HG03280 (cell line): ENCODE measurements around the gene FEZ2.

Experiments used
- ATAC-seq: cut with Tn5 transposase; IDR thresholded peaks from one replicate; pipeline ENCODE4 v1.9.1; 2021; ENCODE audit warnings: mild to moderate bottlenecking, moderate library complexity; ENCODE audit not compliant: unreplicated experiment

The FEZ2 gene

DNA sequence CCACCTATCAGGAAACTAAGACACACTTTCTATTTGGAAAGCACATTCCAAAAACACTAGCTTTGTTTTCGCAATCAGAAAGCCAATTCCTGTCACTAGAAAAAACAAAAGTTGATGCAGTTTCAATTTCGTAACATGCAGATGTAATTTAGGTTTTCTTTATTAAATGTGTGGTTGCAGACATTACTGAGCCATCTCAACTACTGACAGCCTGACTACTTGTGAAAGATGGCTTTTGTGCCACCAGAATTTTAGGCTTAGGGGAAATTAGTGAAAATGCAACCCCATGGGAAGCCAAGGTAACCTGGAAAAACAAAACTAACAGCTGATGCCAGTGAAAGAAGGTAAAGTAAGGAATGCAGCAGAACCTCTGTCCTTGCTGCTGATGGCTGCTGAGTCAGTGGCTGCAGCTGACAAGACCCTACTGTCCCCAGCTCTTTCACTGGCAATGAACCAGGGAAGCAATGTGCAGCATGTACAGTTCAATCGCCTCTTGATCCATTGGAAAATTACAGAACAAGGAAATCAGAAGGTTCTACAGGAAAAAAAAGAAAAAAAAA lies 34.9 kb downstream of the FEZ2 start:
- no peak for ATAC-seq

DNA sequence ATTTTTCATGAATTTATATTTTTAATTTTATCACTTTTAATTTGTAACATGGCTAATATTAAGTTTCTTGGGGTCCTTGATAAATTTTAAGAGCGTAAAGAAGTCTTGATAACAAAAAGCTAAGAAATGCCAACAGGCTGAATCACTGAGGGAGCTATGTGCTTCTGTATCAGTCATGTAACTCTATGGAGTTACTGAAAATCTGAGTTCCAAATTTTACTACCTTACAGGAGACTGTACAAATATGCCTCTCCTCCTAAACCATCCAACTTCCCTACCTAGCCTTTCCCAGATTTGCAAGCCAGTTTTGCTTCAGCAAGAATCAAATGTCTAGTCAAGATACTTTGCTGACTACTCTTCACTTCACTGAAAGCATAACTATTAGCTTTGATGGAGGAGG lies 35.7 kb downstream of the FEZ2 start:
- ATAC-seq, result no peak

DNA sequence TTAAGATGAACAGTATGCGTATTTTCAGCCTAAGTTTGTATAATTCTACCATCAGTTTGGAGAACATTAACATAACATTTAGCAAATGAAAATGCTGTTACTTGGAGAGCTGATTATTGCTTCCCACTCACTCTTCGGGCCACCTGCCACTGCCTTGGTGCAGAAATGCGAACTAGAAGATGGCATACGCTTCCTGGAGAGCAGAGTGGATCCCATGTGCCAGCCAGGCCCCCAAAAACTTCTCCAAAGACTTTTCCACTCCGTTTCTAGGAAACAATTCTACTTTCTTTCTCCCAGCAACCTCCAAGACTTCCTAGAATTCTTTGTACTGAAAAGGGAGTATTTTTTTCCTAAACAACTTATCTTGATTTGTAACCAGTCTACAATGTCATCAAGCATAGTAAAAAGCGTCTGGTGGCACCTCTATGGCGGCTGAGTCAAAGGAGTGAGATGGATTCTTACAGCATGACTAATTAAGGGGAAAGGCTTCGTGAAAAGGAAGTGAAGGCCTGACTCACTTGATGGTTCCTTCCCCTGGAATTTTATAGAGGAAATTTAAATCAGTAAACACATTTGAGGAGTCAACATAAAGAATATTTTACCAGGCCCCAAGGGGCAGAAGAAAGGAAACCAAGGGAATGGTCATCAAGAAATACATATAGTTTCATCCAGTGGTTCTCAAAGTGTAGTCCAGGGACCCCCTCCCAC lies 36.6 kb downstream of the FEZ2 start:
- no peak for ATAC-seq

DNA sequence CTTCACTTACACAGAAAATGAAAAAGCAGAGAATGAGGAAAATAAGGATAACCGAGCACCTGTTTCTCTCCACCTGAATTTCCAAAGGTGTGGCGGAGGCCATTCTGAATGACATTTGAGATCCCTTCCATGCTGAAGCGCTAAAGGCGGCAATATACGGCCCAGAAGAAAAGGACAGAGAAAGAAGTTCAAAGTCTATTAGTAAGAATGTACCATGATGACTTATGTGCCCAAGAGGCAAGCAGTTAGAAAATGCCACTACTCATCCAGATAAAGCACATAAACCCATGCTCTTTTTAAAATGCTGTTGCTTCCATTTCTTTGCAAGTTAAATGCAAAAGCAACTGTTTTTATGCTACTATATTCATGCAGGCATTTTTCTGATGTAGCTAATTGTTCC lies 37.2 kb downstream of the FEZ2 start:
- ATAC-seq, result no peak

DNA sequence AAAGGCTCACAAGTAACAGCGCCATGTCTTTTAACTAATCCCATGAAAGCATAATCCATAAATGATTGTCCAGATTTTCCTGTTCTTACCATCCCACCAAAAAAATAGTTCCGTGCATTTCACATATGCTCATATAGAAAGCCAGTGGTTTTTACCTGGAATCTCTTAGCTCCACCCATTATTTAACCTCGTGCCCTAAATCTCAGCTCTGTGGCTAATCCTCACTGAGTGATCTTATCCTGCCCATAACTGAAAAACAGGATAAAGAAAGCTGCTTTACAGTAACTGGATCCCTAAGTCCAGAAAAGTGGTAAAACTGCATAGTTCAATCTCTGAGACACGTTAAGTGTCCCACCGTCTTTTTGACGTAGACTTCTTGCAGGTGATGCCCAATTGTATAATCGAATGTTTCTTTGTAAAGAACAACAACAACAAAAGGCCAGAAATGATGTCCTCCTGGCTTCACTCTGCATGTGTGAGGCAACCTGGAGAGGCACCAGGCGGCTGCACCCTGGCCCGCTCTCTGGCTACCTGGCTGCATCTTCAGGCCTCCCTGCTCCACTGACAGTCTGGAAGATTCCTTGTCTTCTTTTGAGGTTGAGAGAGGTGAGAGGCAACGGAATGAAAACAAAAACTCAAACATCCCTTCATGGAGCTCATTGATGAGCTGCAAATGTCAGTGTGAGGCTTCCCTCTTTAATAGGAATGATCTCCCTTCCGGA lies 38.6 kb downstream of the FEZ2 start:
- ATAC-seq, result no peak

DNA sequence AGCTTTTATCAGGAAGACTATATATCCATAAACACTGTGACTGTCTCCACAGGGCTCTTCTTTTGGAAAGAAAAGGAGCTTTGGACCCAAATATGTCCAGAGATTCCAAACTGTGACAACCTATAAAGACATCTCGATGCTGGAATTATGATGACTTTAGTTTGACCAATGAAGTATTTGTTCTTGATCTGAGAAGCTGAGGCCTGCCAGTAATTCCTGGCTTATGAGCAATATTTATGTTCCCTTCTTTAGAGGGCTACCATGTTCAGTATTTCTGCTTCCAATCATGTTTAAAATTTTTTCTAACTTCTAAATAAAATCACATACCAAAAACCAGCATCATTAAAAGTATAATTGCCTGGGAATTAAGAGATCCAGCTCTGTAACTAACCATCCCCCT lies 41.1 kb downstream of the FEZ2 start:
- no peak for ATAC-seq

DNA sequence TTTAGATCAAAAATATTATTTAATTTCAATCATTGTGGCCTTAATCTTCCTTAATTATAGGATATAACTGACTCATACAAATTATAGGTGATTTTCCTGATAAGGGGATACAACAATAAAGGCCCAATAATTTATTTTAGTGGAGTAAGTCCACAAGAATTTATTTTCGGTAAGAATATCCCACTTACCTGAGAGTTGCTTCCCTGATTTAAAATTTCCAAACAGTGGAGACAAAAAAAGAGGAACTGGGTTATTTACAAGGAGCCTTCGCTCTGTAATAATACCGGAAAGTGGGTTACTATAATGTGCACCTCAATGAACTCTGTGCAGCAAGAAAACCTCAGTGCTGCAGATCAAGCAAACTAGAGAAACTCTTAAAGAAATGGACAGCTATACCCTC lies 42.2 kb downstream of the FEZ2 start:
- no peak for ATAC-seq

DNA sequence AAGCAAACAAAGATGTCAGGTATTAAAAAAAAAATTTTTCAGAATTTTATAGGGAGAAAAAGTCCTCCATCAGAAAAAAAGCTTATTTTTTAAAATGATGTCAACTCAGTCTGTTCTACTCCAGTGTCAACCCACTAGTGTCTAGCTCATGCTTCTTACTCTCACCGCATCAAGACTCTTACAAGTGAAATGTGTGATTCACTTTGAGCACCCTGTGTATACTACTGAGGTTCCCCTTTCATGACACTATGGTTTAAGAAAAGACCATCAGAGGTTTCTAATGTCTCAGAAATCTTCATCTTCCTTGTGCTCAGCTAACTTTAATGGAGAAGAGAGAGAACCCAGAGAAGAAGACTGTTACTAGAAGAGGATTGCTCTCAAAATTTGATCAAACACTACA lies 43.4 kb downstream of the FEZ2 start:
- ATAC-seq, result no peak

DNA sequence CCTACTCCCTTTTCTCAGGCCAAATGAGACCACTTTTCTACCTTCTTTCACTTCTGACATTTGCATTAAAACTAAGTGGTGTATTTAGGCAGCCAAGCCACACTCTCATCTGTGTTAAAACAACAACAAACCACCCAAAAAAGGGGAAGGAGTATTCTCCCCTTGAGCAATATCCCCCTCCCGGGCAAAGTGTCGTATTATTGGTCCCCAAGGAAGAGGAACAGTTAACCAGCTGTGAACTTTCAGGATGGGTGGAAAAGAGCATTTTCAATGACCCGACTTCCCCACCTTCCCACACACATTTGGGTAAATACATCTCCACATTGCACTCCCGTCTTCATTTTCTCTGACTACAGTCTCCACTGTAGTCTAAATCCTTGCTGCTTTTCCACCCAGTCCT lies 44.3 kb downstream of the FEZ2 start:
- ATAC-seq, result no peak

DNA sequence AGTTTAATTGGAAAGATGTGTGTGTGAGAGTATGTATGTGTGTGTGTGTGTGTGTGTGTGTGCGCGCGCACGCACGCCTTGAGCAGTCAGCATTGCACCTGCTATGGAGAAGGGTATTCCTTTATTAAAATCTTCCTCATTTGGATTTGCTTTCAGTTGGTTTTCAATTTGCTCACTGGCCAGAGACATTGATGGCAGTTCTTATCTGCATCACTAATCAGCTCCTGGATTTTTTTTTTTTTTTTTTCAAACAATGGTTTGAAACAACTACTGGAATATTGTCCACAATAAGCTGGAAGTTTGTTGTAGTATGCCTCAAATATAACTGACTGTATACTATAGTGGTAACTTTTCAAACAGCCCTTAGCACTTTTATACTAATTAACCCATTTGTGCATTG lies 48.0 kb downstream of the FEZ2 start:
- no peak for ATAC-seq

DNA sequence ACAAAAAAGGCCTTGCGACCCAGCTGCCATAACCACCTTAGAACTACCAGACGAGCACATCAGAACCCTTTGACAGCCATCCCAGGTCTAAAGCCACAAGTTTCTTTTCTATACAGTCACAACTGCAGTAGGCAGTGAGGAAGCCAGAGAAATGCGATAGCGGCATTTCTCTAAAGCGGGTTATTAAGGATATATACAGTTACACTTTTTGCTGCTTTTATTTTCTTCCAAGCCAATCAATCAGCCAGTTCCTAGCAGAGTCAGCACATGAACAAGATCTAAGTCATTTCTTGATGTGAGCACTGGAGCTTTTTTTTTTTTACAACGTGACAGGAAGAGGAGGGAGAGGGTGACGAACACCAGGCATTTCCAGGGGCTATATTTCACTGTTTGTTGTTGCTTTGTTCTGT lies 48.8 kb downstream of the FEZ2 start:
- no peak for ATAC-seq

DNA sequence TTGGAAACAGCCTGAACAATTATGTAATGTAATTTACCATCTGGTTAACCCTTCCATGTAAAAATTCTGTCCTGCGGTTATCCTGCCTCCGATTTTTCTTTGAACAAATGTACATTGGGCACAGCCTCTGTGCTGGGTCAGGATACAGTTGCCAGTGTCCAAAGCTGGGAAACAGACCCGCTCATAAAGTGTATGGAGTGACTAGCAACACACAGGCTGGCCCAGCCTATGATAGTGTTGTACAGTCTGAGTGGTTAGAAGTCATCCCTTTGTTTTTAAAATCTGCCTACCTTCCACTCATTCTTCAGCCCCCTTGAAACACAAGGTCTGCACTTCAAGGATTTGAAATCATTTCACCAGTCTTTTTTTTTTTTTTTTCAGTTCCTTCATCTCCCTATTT lies 50.1 kb downstream of the FEZ2 start:
- ATAC-seq, result no peak

DNA sequence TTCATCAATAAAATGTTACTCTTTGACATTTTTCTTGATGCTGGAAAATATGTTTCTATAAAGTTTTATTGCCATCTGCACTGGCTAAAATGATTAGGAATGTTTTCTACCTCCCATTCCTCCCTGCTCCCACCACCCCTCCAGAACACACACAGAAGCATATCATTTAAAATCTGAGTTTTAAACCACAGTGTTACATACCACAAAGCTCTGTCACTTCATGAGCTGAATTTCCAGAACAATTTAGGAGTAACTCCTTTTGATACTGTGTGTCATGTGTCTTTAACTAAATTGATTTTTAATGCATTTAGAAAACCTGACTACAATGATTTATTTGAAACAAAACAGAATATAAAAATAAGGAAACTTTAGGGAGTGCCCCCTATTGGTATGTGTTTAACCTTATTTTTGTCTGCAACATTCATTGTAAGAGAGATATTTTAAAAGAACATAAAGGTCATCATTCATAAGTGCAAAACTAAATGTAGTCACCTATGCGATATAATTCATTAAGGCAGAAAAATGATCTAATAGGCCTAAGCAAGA lies 52.0 kb downstream of the FEZ2 start:
- no peak for ATAC-seq

DNA sequence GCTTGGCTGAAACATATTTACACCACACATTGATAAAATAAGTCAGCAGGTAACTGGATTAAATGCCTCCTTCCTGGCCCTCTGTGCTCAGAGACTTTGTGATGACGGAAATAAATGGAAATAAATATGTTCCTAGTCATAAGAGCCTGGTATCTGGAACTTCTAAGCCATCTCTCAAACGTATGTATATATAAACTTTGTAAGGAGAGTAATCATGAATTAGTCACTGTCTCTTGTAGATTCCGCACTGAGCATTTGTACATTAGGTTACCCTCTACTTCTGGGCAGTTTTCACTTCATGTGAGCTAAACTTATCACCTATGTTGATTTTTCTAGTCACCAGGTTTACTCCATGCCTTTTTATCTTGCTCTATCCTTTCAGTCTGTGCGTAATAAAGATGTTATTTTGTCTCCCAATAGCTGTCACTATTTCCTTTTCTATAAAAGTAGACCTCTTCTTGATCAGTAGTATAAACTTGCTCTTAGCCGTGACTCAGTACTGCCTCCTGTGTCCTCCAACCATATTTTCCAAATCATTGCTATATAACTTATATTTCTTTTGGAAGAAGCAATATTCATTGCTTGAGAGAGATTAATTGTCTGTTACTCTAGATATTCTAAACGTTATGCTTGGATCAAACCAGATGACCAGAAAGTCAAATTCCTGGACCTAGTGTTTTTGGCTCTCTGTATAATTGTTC lies 53.2 kb downstream of the FEZ2 start:
- no peak for ATAC-seq

DNA sequence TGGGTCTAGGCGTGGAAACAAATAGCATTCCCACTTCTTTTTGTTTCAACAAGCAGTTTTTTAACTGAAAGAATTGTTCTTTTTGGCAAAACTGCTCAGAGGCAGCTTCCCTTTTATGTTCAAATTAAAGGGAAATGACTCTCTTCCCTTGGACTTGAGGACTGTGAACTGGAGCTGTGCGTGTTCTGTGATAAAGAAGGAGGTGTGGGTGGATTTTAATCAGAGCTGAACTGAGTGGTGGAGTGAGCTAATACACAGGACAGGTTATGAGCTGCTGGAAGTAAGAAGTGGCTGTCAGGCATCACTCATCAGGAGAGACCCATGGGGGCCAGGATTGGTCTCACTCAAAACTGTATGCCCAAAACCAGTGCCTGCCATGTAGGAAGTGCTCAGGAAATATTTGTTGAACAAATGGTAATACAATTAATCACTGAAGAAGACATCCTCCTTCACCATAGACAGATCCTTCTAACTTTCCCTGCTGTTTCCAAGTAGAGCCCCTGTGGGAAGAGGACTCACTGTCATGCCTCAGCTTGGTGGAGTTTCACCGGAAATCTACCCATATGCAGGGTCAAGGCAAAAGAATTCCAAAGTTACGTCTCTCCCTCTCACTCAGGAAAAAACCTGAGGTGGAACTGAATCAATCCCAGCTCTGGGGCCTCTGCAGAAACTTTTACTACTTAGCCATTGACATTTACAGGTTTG lies 55.9 kb downstream of the FEZ2 start:
- ATAC-seq, result no peak

DNA sequence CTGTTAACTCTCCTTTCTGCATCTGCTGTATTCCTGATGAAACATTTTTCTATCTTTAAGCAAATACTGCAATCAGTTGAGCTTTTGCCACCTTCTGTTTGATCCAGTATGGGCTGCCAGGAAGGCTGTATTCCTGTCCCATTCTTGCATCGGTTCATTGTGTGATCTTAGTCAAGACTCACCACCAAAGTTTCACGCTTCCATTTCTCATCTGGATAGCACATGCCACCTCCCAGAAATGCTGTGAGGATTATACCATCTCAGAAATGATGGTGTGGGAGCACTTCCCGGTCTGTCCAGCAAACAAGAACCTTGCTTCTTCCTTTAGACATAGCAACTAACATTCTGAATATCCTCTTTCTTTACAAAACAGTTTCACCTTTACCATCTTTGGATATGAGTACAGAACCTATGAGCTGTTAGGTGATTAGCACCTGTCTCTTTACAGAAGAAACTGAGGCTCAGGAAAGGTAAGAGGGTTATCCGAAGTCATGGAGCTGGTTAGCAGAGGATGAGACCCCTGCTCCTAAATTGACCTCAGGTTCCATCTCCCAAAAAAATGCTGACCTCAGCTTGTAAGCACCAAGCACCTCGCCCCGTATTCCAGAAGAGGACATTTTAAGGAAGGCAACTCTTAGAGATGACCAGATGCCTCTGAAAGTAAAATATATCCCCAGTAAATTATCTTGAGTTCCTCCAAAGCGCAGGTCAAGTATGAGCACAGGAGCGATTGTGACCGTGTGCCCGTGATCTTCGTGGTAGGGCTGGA lies 56.8 kb downstream of the FEZ2 start:
- no peak for ATAC-seq

DNA sequence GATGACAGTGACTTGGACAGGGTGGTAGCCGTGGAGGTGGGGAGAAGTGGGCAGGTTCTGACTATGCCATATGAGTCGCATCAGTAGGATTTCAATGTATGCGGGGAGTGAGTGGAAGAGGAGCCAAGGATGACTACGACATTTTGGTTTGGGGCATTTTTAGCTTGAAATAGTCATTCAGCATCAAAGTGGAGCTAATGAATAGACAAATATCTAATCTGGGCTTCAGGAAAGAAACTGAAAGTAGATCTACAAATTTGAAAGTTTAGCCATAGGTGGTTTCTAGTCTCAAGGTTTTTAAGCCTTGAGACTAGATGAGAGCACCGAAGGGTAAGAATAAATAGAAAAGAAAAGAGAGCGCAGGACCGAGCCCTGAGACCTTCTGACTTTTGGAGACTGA lies 58.3 kb downstream of the FEZ2 start:
- ATAC-seq, result peak; percentile 54

DNA sequence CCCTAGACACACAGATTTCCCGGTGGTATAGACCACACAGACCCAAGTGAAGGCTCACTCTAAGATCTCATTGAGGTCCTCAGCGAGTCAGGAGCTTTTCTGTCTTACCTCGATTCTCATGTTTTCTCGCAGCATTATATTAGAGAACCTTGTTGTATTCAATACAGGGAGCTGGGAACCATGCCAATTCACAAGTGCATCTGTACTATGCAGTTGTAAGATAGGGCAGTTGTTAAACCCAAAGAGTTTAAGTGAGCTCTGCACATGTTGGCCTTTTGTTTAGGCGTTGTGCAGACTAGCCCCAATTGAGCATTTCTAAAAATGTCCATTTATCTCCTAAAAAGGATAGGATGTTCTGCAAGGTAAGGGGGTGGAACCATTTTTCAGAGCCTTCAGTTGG lies 59.6 kb downstream of the FEZ2 start:
- no peak for ATAC-seq

DNA sequence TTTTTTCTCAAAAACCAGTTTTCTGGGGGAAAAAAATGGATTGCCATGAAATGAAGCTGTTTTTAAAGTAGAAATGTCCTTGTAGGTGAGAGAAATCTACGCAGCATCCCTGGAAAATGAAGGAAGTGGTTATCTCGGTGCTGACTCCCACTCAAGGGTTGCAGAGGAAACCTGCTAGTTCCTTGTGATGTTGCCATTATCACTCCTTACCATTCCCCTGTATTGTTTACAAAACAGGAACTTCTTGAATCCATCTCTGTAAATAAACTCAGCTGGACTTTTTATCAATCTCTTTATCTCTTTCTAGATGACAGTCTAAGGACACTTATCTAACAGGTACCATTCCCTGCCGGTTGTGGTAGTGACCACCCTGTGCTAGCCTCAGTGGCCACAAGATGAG lies 61.2 kb downstream of the FEZ2 start:
- ATAC-seq, result no peak

DNA sequence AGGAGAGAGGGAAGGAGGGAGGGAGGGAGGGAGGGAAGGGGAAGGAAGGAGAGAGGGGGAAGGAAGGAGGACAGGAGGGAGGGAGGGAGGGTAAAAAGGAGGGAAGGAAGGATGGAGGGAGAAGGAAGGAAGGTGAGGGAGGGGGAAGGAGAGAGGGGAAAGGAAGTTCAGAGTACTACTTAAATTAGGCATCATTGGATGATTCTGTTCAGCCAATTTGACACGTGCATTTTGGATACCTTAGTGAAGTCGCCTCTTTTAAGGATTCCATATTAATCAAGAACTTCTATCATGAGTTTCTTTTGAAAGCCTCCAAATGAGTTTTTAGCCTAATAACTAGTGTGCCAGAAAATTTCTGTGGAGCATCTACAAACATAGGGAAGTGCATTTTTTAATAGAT lies 62.9 kb downstream of the FEZ2 start:
- no peak for ATAC-seq
